ENCODE data around the gene TBC1D5.
"Not testable (repeated sequence)": the region's sequence is repeated elsewhere in the genome, so short reads cannot be mapped to it uniquely, and the experiment has no call there.

TBC1D5 gene

GRCh38 chr3:17747890-17748247 lies 5.4 kb upstream of the TBC1D5 start:
- no peak for DNase-seq (ENCODE audit: low read depth)

GRCh38 chr3:17747174-17747889 lies 4.9 kb upstream of the TBC1D5 start:
- DNase-seq (ENCODE audit: low read depth) = no peak

GRCh38 chr3:17745894-17746293 lies 3.5 kb upstream of the TBC1D5 start:
- DNase-seq (ENCODE audit: low read depth) = no peak

GRCh38 chr3:17745301-17745700 lies 2.9 kb upstream of the TBC1D5 start:
- DNase-seq (ENCODE audit: low read depth) = no peak

- no peak for DNase-seq (ENCODE audit: low read depth)
Measured at GRCh38 chr3:17744693-17745092, 2.3 kb upstream of the TBC1D5 start.

GRCh38 chr3:17743658-17743995 lies 1.2 kb upstream of the TBC1D5 start:
- DNase-seq (ENCODE audit: low read depth) = no peak

- no peak for DNase-seq (ENCODE audit: low read depth)
Measured at GRCh38 chr3:17742880-17743657, 638 bp upstream of the TBC1D5 start.

GRCh38 chr3:17741621-17742101 lies 770 bp downstream of the TBC1D5 start:
- no peak for DNase-seq (ENCODE audit: low read depth)

- no peak for DNase-seq (ENCODE audit: low read depth)
Measured at GRCh38 chr3:17740721-17741141, 1.7 kb downstream of the TBC1D5 start.

- no peak for DNase-seq (ENCODE audit: low read depth)
Measured at GRCh38 chr3:17738921-17739320, 3.5 kb downstream of the TBC1D5 start.

GRCh38 chr3:17738219-17738618 lies 4.2 kb downstream of the TBC1D5 start:
- no peak for DNase-seq (ENCODE audit: low read depth)

- no peak for DNase-seq (ENCODE audit: low read depth)
Measured at GRCh38 chr3:17737591-17737990, 4.8 kb downstream of the TBC1D5 start.

GRCh38 chr3:17735362-17735761 lies 7.1 kb downstream of the TBC1D5 start:
- not testable (repeated sequence) for DNase-seq (ENCODE audit: low read depth)

GRCh38 chr3:17733768-17734167 lies 8.7 kb downstream of the TBC1D5 start:
- DNase-seq (ENCODE audit: low read depth) = no peak

- DNase-seq (ENCODE audit: low read depth) = no peak
Measured at GRCh38 chr3:17733215-17733614, 9.2 kb downstream of the TBC1D5 start.

GRCh38 chr3:17730318-17730967 lies 12.0 kb downstream of the TBC1D5 start:
- DNase-seq (ENCODE audit: low read depth) = no peak

- no peak for DNase-seq (ENCODE audit: low read depth)
Measured at GRCh38 chr3:17726313-17726712, 16.1 kb downstream of the TBC1D5 start.

GRCh38 chr3:17725844-17726243 lies 16.6 kb downstream of the TBC1D5 start:
- not testable (repeated sequence) for DNase-seq (ENCODE audit: low read depth)

GRCh38 chr3:17724948-17725347 lies 17.5 kb downstream of the TBC1D5 start:
- no peak for DNase-seq (ENCODE audit: low read depth)

GRCh38 chr3:17724122-17724521 lies 18.3 kb downstream of the TBC1D5 start:
- DNase-seq (ENCODE audit: low read depth) = no peak

- no peak for DNase-seq (ENCODE audit: low read depth)
Measured at GRCh38 chr3:17717411-17717810, 25.0 kb downstream of the TBC1D5 start.

- DNase-seq (ENCODE audit: low read depth) = no peak
Measured at GRCh38 chr3:17714473-17714872, 28.0 kb downstream of the TBC1D5 start.

GRCh38 chr3:17709236-17709810 lies 33.1 kb downstream of the TBC1D5 start:
- DNase-seq (ENCODE audit: low read depth) = no peak
